ENCODE results near the gene CIB4.

CIB4 gene

GRCh38 chr2:26563686-26564085 lies 77.5 kb downstream of the CIB4 start:
- DNase-seq (no peak), ATAC-seq (ENCODE audit: insufficient read depth, low read depth) (no peak)
- no peaks in the 10 kb centered on the region for H3K79me2 ChIP-seq (ENCODE audit: insufficient read depth, low read length)
- H3K4me1 ChIP-seq (ENCODE audit: insufficient read depth, low read length): peaks cover 11% of the 10 kb centered on the region
- no peak overlapping the region for H3K4me2 ChIP-seq (ENCODE audit: insufficient read depth, low read length)
- H2AFZ ChIP-seq (ENCODE audit: low read depth, low read length): no peak overlapping the region
- H3K27ac ChIP-seq (ENCODE audit: low read length): no peak overlapping the region
- TF ChIP-seq CTCF (IDR thresholded peaks at IDR 0.05; ENCODE audit: borderline replicate concordance, extremely low read depth, low read length, poor library complexity, severe bottlenecking) (no peak), EZH2 (IDR thresholded peaks at IDR 0.05; ENCODE audit: borderline replicate concordance, low read depth, low read length, severe bottlenecking) (no peak)
- no peak overlapping the region for H3K4me3 ChIP-seq (ENCODE audit: low read depth in 1 of 2, low read length in 2 of 2)
- H3K9me3 ChIP-seq (ENCODE audit: insufficient read depth, low read length, severe bottlenecking): no peaks in the 10 kb centered on the region
- H3K27me3 ChIP-seq (ENCODE audit: insufficient read depth, low read length, poor library complexity): peaks cover 49% of the 10 kb centered on the region
- no peaks in the 10 kb centered on the region for H3K36me3 ChIP-seq (ENCODE audit: insufficient read depth, low read length)
- H3K9ac ChIP-seq (ENCODE audit: low read depth, low read length): no peak overlapping the region
- no peaks in the 10 kb centered on the region for H4K20me1 ChIP-seq (ENCODE audit: insufficient read depth, low read length)

GRCh38 chr2:26562811-26563645 lies 78.1 kb downstream of the CIB4 start:
- ATAC-seq (ENCODE audit: insufficient read depth, low read depth) (peak; percentile 44), DNase-seq (peak; percentile 12)
- no peak overlapping the region for H2AFZ ChIP-seq (ENCODE audit: low read depth, low read length)
- H4K20me1 ChIP-seq (ENCODE audit: insufficient read depth, low read length): no peaks in the 10 kb centered on the region
- no peaks in the 10 kb centered on the region for H3K79me2 ChIP-seq (ENCODE audit: insufficient read depth, low read length)
- H3K9ac ChIP-seq (ENCODE audit: low read depth, low read length): no peak overlapping the region
- no peak overlapping the region for H3K27ac ChIP-seq (ENCODE audit: low read length)
- no peak overlapping the region for H3K4me3 ChIP-seq (ENCODE audit: low read depth in 1 of 2, low read length in 2 of 2)
- H3K9me3 ChIP-seq (ENCODE audit: insufficient read depth, low read length, severe bottlenecking): no peaks in the 10 kb centered on the region
- H3K27me3 ChIP-seq (ENCODE audit: insufficient read depth, low read length, poor library complexity): peaks cover 48% of the 10 kb centered on the region
- TF ChIP-seq CTCF (IDR thresholded peaks at IDR 0.05; ENCODE audit: borderline replicate concordance, extremely low read depth, low read length, poor library complexity, severe bottlenecking) (no peak), EZH2 (IDR thresholded peaks at IDR 0.05; ENCODE audit: borderline replicate concordance, low read depth, low read length, severe bottlenecking) (no peak)
- H3K36me3 ChIP-seq (ENCODE audit: insufficient read depth, low read length): no peaks in the 10 kb centered on the region
- H3K4me1 ChIP-seq (ENCODE audit: insufficient read depth, low read length): peaks cover 11% of the 10 kb centered on the region
- H3K4me2 ChIP-seq (ENCODE audit: insufficient read depth, low read length): peak overlapping the region; percentile 53

- Histone ChIP-seq H3K27ac (ENCODE audit: low read length) (no peak overlapping the region), H3K36me3 (ENCODE audit: insufficient read depth, low read length) (no peaks in the 10 kb centered on the region), H2AFZ (ENCODE audit: low read depth, low read length) (no peak overlapping the region), H3K4me3 (ENCODE audit: low read depth in 1 of 2, low read length in 2 of 2) (peak overlapping the region in 1 of 2 experiments; percentile 39; a peak in 2 of 4 replicates), H3K4me1 (ENCODE audit: insufficient read depth, low read length) (peaks cover 11% of the 10 kb centered on the region), H3K4me2 (ENCODE audit: insufficient read depth, low read length) (peak overlapping the region; percentile 53), H3K9me3 (ENCODE audit: insufficient read depth, low read length, severe bottlenecking) (no peaks in the 10 kb centered on the region), H4K20me1 (ENCODE audit: insufficient read depth, low read length) (no peaks in the 10 kb centered on the region), H3K9ac (ENCODE audit: low read depth, low read length) (no peak overlapping the region), H3K27me3 (ENCODE audit: insufficient read depth, low read length, poor library complexity) (peaks cover 46% of the 10 kb centered on the region), H3K79me2 (ENCODE audit: insufficient read depth, low read length) (no peaks in the 10 kb centered on the region)
- ATAC-seq (ENCODE audit: insufficient read depth, low read depth): peak; percentile 82
- peak; percentile 51 for DNase-seq
- TF ChIP-seq CTCF (IDR thresholded peaks at IDR 0.05; ENCODE audit: borderline replicate concordance, extremely low read depth, low read length, poor library complexity, severe bottlenecking): peak; percentile 34
- TF ChIP-seq EZH2 (IDR thresholded peaks at IDR 0.05; ENCODE audit: borderline replicate concordance, low read depth, low read length, severe bottlenecking): peak; percentile 83
Measured at GRCh38 chr2:26561918-26562810, 79.0 kb downstream of the CIB4 start.

Data from DND-41 (cell line).